HFFc6 (cell line): Measurements from ENCODE around the gene ADH5. TPM values are rescaled to one million over a fixed set of nuclear protein-coding genes. Genes with fewer than 3 reads are reported as not detected.

ENCODE experiments used
- DNase-seq: peaks from one replicate; pipeline ENCODE4 v3.0.0-alpha.2; 2018
- H3K27ac Mint-ChIP-seq: 2 replicates; pipeline ENCODE4 v1.8.0; 2020; ENCODE audit warnings: mild to moderate bottlenecking, mixed read lengths
- H3K27me3 Mint-ChIP-seq: 2 replicates; pipeline ENCODE4 v1.8.0; 2021; ENCODE audit warnings: mild to moderate bottlenecking, moderate library complexity, mixed read lengths; ENCODE audit not compliant: insufficient read depth
- H3K36me3 Mint-ChIP-seq: 2 replicates; pipeline ENCODE4 v1.8.0; 2021; ENCODE audit warnings: low read depth, mixed read lengths
- H3K4me1 Mint-ChIP-seq: 2 replicates; pipeline ENCODE4 v1.8.0; 2020; ENCODE audit warnings: low read depth, mixed read lengths
- H3K4me3 Mint-ChIP-seq: 2 replicates; pipeline ENCODE4 v1.8.0; 2020; ENCODE audit warnings: mild to moderate bottlenecking, moderate library complexity, mixed read lengths
- H3K9me3 Mint-ChIP-seq: 2 replicates; pipeline ENCODE4 v1.8.0; 2020; ENCODE audit warnings: mild to moderate bottlenecking, mixed read lengths
- CTCF ChIP-seq: fragments of 200-600 bp; sonication (generic); IDR thresholded peaks from 2 replicates; pipeline ENCODE4 v1.5.0; 2021; ENCODE audit warnings: antibody characterized with exemption, mild to moderate bottlenecking
- total RNA-seq, 6 experiments: library from RNA; stranded (reverse); fragmentation: NEBNext Ultra II Directional; extraction: Animal tissue kit (Norgen Biotek cat#: 25700); gene quantifications; 2 replicates in 1 of 6; 3 replicates in 5 of 6; pipeline ENCODE4 v1.2.3, GENCODE V29; 2021

ADH5 gene
- total RNA-seq, 6 experiments from 2014 or later: 193 to 211 (median 205) TPM

GRCh38 chr4:99038213-99038612 is 50.4 kb downstream of the ADH5 start:
- H3K27me3 Mint-ChIP-seq: no peaks in the 10 kb centered on the region
- TF ChIP-seq CTCF: no peak
- peaks cover 15% of the 10 kb centered on the region for H3K4me1 Mint-ChIP-seq
- no peak overlapping the region for H3K27ac Mint-ChIP-seq
- no peak overlapping the region for H3K4me3 Mint-ChIP-seq
- peaks cover 13% of the 10 kb centered on the region for H3K9me3 Mint-ChIP-seq
- H3K36me3 Mint-ChIP-seq: peaks cover 61% of the 10 kb centered on the region
- no peak for DNase-seq

GRCh38 chr4:99033956-99034355 is 54.6 kb downstream of the ADH5 start:
- no peaks in the 10 kb centered on the region for H3K27me3 Mint-ChIP-seq
- peak overlapping the region; percentile 27 for H3K4me3 Mint-ChIP-seq
- peaks cover 13% of the 10 kb centered on the region for H3K9me3 Mint-ChIP-seq
- peak overlapping the region; percentile 59 for H3K27ac Mint-ChIP-seq
- H3K36me3 Mint-ChIP-seq: peaks cover 56% of the 10 kb centered on the region
- no peak for DNase-seq
- peaks cover 40% of the 10 kb centered on the region for H3K4me1 Mint-ChIP-seq
- no peak for TF ChIP-seq CTCF

- Mint-ChIP-seq H3K4me3 (no peak overlapping the region), H3K4me1 (peaks cover 67% of the 10 kb centered on the region), H3K27ac (peak overlapping the region; percentile 48), H3K36me3 (peaks cover 23% of the 10 kb centered on the region), H3K27me3 (no peaks in the 10 kb centered on the region), H3K9me3 (no peaks in the 10 kb centered on the region; the same call in 1 of the 2 replicates)
- TF ChIP-seq CTCF: no peak
- DNase-seq: no peak
Measured at GRCh38 chr4:99029852-99030251, 58.7 kb downstream of the ADH5 start.

- H3K36me3 Mint-ChIP-seq: peaks cover 18% of the 10 kb centered on the region
- H3K4me1 Mint-ChIP-seq: peaks cover 68% of the 10 kb centered on the region
- H3K9me3 Mint-ChIP-seq: no peaks in the 10 kb centered on the region; the same call in 1 of the 2 replicates
- DNase-seq: no peak
- no peaks in the 10 kb centered on the region for H3K27me3 Mint-ChIP-seq
- TF ChIP-seq CTCF: no peak
- peak overlapping the region; percentile 48 for H3K27ac Mint-ChIP-seq
- no peak overlapping the region for H3K4me3 Mint-ChIP-seq
Measured at GRCh38 chr4:99029018-99029735, 59.4 kb downstream of the ADH5 start.

- DNase-seq: peak; percentile 58
- Mint-ChIP-seq H3K9me3 (no peaks in the 10 kb centered on the region), H3K27me3 (no peaks in the 10 kb centered on the region), H3K4me3 (no peak overlapping the region), H3K36me3 (peaks cover 10% of the 10 kb centered on the region), H3K27ac (peak overlapping the region; percentile 69), H3K4me1 (peaks cover 60% of the 10 kb centered on the region)
- TF ChIP-seq CTCF: no peak
Measured at GRCh38 chr4:99028187-99028586, 60.4 kb downstream of the ADH5 start.
